Naive thymus-derived CD4-positive, alpha-beta T cell (primary cell): ENCODE data around the gene AKR1B1. TPM values are rescaled to one million over a fixed set of nuclear protein-coding genes. Genes with fewer than 3 reads are reported as not detected.

Source experiments
- ATAC-seq: fragments of 150-1000 bp; cut with Tn5 transposase; 2 replicates; pipeline ENCODE4 v1.10.0; 2021; ENCODE audit warnings: mild to moderate bottlenecking, moderate library complexity
- CTCF ChIA-PET: fragments of 350-600 bp; sonication (Branson Sonifier 250); formaldehyde crosslinking; loops from one replicate; lab custom pipeline; 2021; ENCODE audit warnings: antibody characterized with exemption; lab: Charles Lee
- POLR2A ChIA-PET: fragments of 350-600 bp; sonication (Branson Sonifier 250); formaldehyde crosslinking; loops from one replicate; lab custom pipeline; 2021; ENCODE audit warnings: antibody characterized with exemption, inconsistent platforms; lab: Charles Lee
- DNase-seq, 9 donors: peaks; one replicate each; pipeline versions ENCODE4 v3.0.0 to v3.0.0-alpha.2; 2020 to 2022; ENCODE audit warnings: mixed read lengths in 1 of 9
- H3K27ac ChIP-seq: one replicate; pipeline ENCODE4 v1.7.0; 2013; ENCODE audit warnings: mild to moderate bottlenecking, low read depth, low read length, moderate library complexity
- H3K27me3 ChIP-seq, 2 donors: one replicate each; pipeline ENCODE4 v1.7.0; 2013; ENCODE audit warnings: low read length in 2 of 2, mild to moderate bottlenecking in 2 of 2, moderate library complexity in 2 of 2; ENCODE audit not compliant: control insufficient read depth in 2 of 2, insufficient read depth in 2 of 2
- H3K36me3 ChIP-seq, 3 experiments: 1 replicate in 2 of 3; 2 replicates in 1 of 3; pipeline ENCODE4 v1.7.0; 2013; ENCODE audit warnings: low read length in 3 of 3, mild to moderate bottlenecking in 3 of 3, moderate library complexity in 1 of 3; ENCODE audit not compliant: insufficient read depth in 3 of 3, control insufficient read depth in 2 of 3
- H3K4me1 ChIP-seq, 2 donors: one replicate each; pipeline ENCODE4 v1.7.0; 2013; ENCODE audit warnings: low read length in 2 of 2, mild to moderate bottlenecking in 2 of 2, moderate library complexity in 1 of 2; ENCODE audit not compliant: control insufficient read depth in 2 of 2, insufficient read depth in 2 of 2
- H3K4me3 ChIP-seq: 2 replicates; pipeline ENCODE4 v1.7.0; 2013; ENCODE audit warnings: mild to moderate bottlenecking, low read length
- H3K9me3 ChIP-seq, 3 experiments: 1 replicate in 2 of 3; 2 replicates in 1 of 3; pipeline ENCODE4 v1.7.0; 2013; ENCODE audit warnings: low read length in 3 of 3; ENCODE audit not compliant: control insufficient read depth in 2 of 3
- H3K27ac Mint-ChIP-seq, 9 donors: one replicate each; pipeline ENCODE4 v1.8.0; 2020 to 2022; ENCODE audit warnings: mixed read lengths in 9 of 9, mild to moderate bottlenecking in 8 of 9, moderate library complexity in 5 of 9, inconsistent platforms in 2 of 9
- H3K27me3 Mint-ChIP-seq, 5 donors: one replicate each; pipeline ENCODE4 v1.8.0; 2021 to 2022; ENCODE audit warnings: mixed read lengths in 5 of 5, mild to moderate bottlenecking in 1 of 5
- H3K36me3 Mint-ChIP-seq, 5 donors: one replicate each; pipeline ENCODE4 v1.8.0; 2020 to 2022; ENCODE audit warnings: mixed read lengths in 5 of 5, mild to moderate bottlenecking in 3 of 5, inconsistent platforms in 1 of 5
- H3K4me1 Mint-ChIP-seq, 7 donors: one replicate each; pipeline ENCODE4 v1.8.0; 2020 to 2022; ENCODE audit warnings: mixed read lengths in 7 of 7, mild to moderate bottlenecking in 3 of 7, inconsistent platforms in 1 of 7
- H3K4me3 Mint-ChIP-seq, 10 donors: one replicate each; pipeline ENCODE4 v1.8.0; 2020 to 2022; ENCODE audit warnings: mild to moderate bottlenecking in 10 of 10, mixed read lengths in 10 of 10, moderate library complexity in 6 of 10, inconsistent platforms in 2 of 10
- H3K9me3 Mint-ChIP-seq, 11 donors: one replicate each; pipeline ENCODE4 v1.8.0; 2020 to 2022; ENCODE audit warnings: mixed read lengths in 11 of 11, mild to moderate bottlenecking in 4 of 11, inconsistent platforms in 1 of 11, moderate library complexity in 1 of 11
- intact Hi-C, 2 donors: fragments of 100-400 bp; cut with micrococcal nuclease; formaldehyde crosslinking; loops; one replicate each; pipeline ENCODE4 v1.15.1; 2023
- polyA plus RNA-seq, 2 donors: library from polyadenylated mRNA; unstranded; fragments of 300-500 nt; fragmentation: Illumina TruSeq; gene quantifications; one replicate each; pipeline ENCODE4 v1.2.3, GENCODE V29; 2021
- total RNA-seq, 6 experiments: library from RNA in 5 of 6; stranded (reverse) in 5 of 6; gene quantifications; 1 replicate in 5 of 6; 2 replicates in 1 of 6; pipeline ENCODE4 v1.2.3 and lab custom pipeline; 2021 to 2026

The AKR1B1 gene
- total and polyA plus RNA-seq, 7 experiments from 2014 or later: 62.2 to 206 (median 106) TPM

- intact Hi-C loops: loop anchor here (2.0 to 10.0 kb wide), 14 partner anchors 528 to 1519 kb away; partner anchors contain the start of genes CHCHD3 (in 2 of the 2), CYREN (in 2 of the 2), EXOC4 (in 2 of the 2) and MTPN (in 2 of the 2)
- H3K36me3 ChIP-seq: peaks cover 0 to 8% (median 0%) of the 10 kb centered on the region in 3 experiments
- Mint-ChIP-seq H3K27ac (peak overlapping the region; percentile 63 to 90 (median 83)), H3K4me1 (peaks cover 37 to 62% (median 55%) of the 10 kb centered on the region in 7 donors), H3K36me3 (peaks cover 0 to 9% (median 3%) of the 10 kb centered on the region in 5 donors), H3K9me3 (peaks cover 0 to 2% (median 0%) of the 10 kb centered on the region in 11 donors), H3K4me3 (peak overlapping the region; percentile 71 to 94 (median 89)), H3K27me3 (no peaks in the 10 kb centered on the region)
- peak overlapping the region; percentile 78 for H3K4me3 ChIP-seq
- H3K27me3 ChIP-seq: no peaks in the 10 kb centered on the region
- peak overlapping the region; percentile 72 for H3K27ac ChIP-seq
- ATAC-seq (peak; percentile 63), DNase-seq (peak in 8 of 9 donors; percentile 28 to 59 (median 50))
- CTCF ChIA-PET: interaction anchor here (0.6 to 2.3 kb wide), 6 partner anchors 12 to 136 kb away, joined by 3 to 12 read pairs (median 4); no protein-coding TSS in a partner anchor
- H3K9me3 ChIP-seq: no peaks in the 10 kb centered on the region
- peaks cover 20 to 36% of the 10 kb centered on the region in 2 donors for H3K4me1 ChIP-seq
- POLR2A ChIA-PET: interaction anchor here (1.6 to 1.9 kb wide), 2 partner anchors 16 to 26 kb away, joined by 4 to 9 read pairs; no protein-coding TSS in a partner anchor
Measured at GRCh38 chr7:134458341-134458805, 527 bp downstream of the AKR1B1 start.

DNA sequence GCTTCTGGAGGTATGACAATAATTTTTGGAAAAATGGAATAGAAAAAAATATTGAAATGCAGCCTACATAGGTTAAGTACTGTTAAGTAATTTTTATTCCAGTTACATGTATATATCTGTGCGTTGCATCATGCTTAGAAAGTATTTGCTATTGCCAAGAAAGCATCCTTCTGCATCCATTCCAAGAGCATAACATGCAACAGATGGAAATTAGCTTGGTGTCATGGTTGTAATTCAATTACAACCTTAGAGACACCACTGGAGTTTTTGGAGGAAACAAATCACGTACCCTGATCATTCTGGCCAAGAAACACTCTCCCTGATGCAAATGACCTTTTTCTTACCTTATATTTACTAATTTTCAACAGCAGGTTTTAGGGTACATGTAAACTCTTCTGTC is 1.7 kb downstream of the AKR1B1 start:
- Mint-ChIP-seq H3K4me3 (peak overlapping the region; percentile 71 to 94 (median 89)), H3K9me3 (no peaks in the 10 kb centered on the region), H3K36me3 (peaks cover 2 to 9% (median 5%) of the 10 kb centered on the region in 5 donors), H3K27ac (peak overlapping the region in 3 of 9 donors; percentile 21 to 83 (median 67)), H3K4me1 (peaks cover 43 to 74% (median 65%) of the 10 kb centered on the region in 7 donors), H3K27me3 (no peaks in the 10 kb centered on the region)
- Histone ChIP-seq H3K27me3 (no peaks in the 10 kb centered on the region), H3K4me3 (no peak overlapping the region), H3K36me3 (peaks cover 0 to 12% (median 0%) of the 10 kb centered on the region in 3 experiments), H3K27ac (no peak overlapping the region), H3K4me1 (peaks cover 20 to 36% of the 10 kb centered on the region in 2 donors), H3K9me3 (no peaks in the 10 kb centered on the region)
- POLR2A ChIA-PET: interaction anchor here (1.1 kb wide), 1 partner anchor 24 kb away, joined by 5 read pairs; no protein-coding TSS in a partner anchor
- CTCF ChIA-PET: interaction anchor here (0.6 to 1.3 kb wide), 2 partner anchors 18 to 56 kb away, joined by 3 to 6 read pairs; no protein-coding TSS in a partner anchor
- intact Hi-C loops: loop anchor here (5.0 to 10.0 kb wide), 8 partner anchors 715 to 1520 kb away; partner anchors contain the start of genes CYREN (in 2 of the 2), STMP1 (in 2 of the 2), CHCHD3 (in 1 of the 2) and EXOC4 (in 1 of the 2)
- DNase-seq (no peak), ATAC-seq (no peak)

GRCh38 chr7:134454277-134454676 is 4.6 kb downstream of the AKR1B1 start:
- Mint-ChIP-seq H3K36me3 (peaks cover 4 to 29% (median 8%) of the 10 kb centered on the region in 5 donors), H3K9me3 (no peaks in the 10 kb centered on the region), H3K4me1 (peaks cover 35 to 65% (median 57%) of the 10 kb centered on the region in 7 donors), H3K4me3 (peak overlapping the region; percentile 26 to 79 (median 73)), H3K27me3 (no peaks in the 10 kb centered on the region), H3K27ac (peak overlapping the region; percentile 56 to 89 (median 84))
- H3K4me3 ChIP-seq: no peak overlapping the region
- DNase-seq (peak in 6 of 9 donors; percentile 8 to 54 (median 38)), ATAC-seq (no peak)
- H3K9me3 ChIP-seq: no peaks in the 10 kb centered on the region
- peak overlapping the region; percentile 26 for H3K27ac ChIP-seq
- peaks cover 0 to 37% (median 0%) of the 10 kb centered on the region in 3 experiments for H3K36me3 ChIP-seq
- no peaks in the 10 kb centered on the region for H3K27me3 ChIP-seq
- POLR2A ChIA-PET: no interaction called here
- peaks cover 16 to 29% of the 10 kb centered on the region in 2 donors for H3K4me1 ChIP-seq
- intact Hi-C loops: loop anchor here (5.0 to 10.0 kb wide), 5 partner anchors 58 to 1211 kb away; partner anchors contain the start of genes CYREN (in 1 of the 2), EXOC4 (in 1 of the 2) and STMP1 (in 1 of the 2)
- CTCF ChIA-PET: interaction anchor here (0.7 kb wide), 1 partner anchor 81 kb away, joined by 4 read pairs; no protein-coding TSS in a partner anchor

- H3K27ac Mint-ChIP-seq: peak overlapping the region in 6 of 9 donors; percentile 38 to 89 (median 70)
- POLR2A ChIA-PET: interaction anchor here (0.8 kb wide), 1 partner anchor 9 kb away, joined by 3 read pairs; no protein-coding TSS in a partner anchor
Measured at GRCh38 chr7:134453518-134453917, 5.4 kb downstream of the AKR1B1 start.

DNA sequence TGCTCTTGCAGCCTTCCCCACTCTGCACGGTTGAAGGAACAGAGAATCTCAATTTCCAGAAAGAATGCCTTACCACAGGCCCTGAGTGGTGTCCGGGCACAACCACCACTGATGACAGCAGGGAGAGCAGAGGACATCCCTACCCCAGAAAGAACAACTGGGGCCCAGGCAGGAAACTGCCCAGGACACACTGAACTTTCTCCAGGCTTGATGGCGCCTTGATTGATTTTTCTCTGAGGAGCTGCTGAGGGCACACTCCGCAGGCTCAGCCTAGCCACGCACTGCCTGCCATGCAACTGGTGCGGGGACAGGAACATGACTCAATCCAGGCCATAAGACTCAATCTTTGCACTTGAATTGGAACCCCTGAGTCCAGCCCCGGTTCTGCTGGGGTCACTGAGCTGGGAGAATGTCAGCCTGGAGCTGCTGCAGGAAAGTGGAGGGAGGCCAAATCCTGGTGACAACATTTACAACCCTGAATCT is 5.9 kb downstream of the AKR1B1 start:
- no peak overlapping the region for H3K4me3 ChIP-seq
- no peaks in the 10 kb centered on the region for H3K27me3 ChIP-seq
- intact Hi-C loops: loop anchor here (5.0 to 10.0 kb wide), 5 partner anchors 59 to 1212 kb away; partner anchors contain the start of genes CYREN (in 1 of the 2), EXOC4 (in 1 of the 2) and STMP1 (in 1 of the 2)
- Mint-ChIP-seq H3K27ac (no peak overlapping the region), H3K36me3 (peaks cover 5 to 42% (median 11%) of the 10 kb centered on the region in 5 donors), H3K4me3 (peak overlapping the region in 2 of 10 donors; percentile 71 to 76), H3K9me3 (no peaks in the 10 kb centered on the region), H3K27me3 (no peaks in the 10 kb centered on the region), H3K4me1 (peaks cover 34 to 60% (median 51%) of the 10 kb centered on the region in 7 donors)
- peaks cover 13 to 26% of the 10 kb centered on the region in 2 donors for H3K4me1 ChIP-seq
- ChIA-PET POLR2A (interaction anchor here (0.8 kb wide), 1 partner anchor 8 kb away, joined by 3 read pairs; no protein-coding TSS in a partner anchor), CTCF (interaction anchor here (0.6 to 2.0 kb wide), 2 partner anchors 12 to 21 kb away, joined by 5 to 13 read pairs; no protein-coding TSS in a partner anchor)
- H3K36me3 ChIP-seq: peaks cover 0 to 40% (median 4%) of the 10 kb centered on the region in 3 experiments
- no peak for ATAC-seq
- no peak for DNase-seq
- H3K9me3 ChIP-seq: no peaks in the 10 kb centered on the region
- H3K27ac ChIP-seq: no peak overlapping the region

More at GRCh38 chr7:134453518-134453917, 5.4 kb downstream of the AKR1B1 start:
- no peaks in the 10 kb centered on the region for H3K9me3 Mint-ChIP-seq
- no peak for ATAC-seq
- H3K27ac ChIP-seq: no peak overlapping the region
- peak overlapping the region in 7 of 10 donors; percentile 21 to 76 (median 71) for H3K4me3 Mint-ChIP-seq
- H3K9me3 ChIP-seq: no peaks in the 10 kb centered on the region
- H3K4me1 ChIP-seq: peaks cover 14 to 29% of the 10 kb centered on the region in 2 donors
- H3K4me1 Mint-ChIP-seq: peaks cover 34 to 62% (median 54%) of the 10 kb centered on the region in 7 donors
- no peak for DNase-seq
- no peaks in the 10 kb centered on the region for H3K27me3 Mint-ChIP-seq
- intact Hi-C loops: loop anchor here (5.0 to 10.0 kb wide), 5 partner anchors 59 to 1211 kb away; partner anchors contain the start of genes CYREN (in 1 of the 2), EXOC4 (in 1 of the 2) and STMP1 (in 1 of the 2)
- CTCF ChIA-PET: interaction anchor here (2.0 kb wide), 1 partner anchor 21 kb away, joined by 13 read pairs; no protein-coding TSS in a partner anchor
- H3K36me3 ChIP-seq: peaks cover 0 to 38% (median 0%) of the 10 kb centered on the region in 3 experiments
- H3K4me3 ChIP-seq: no peak overlapping the region
- H3K27me3 ChIP-seq: no peaks in the 10 kb centered on the region
- H3K36me3 Mint-ChIP-seq: peaks cover 4 to 37% (median 10%) of the 10 kb centered on the region in 5 donors
